Measurements from ENCODE around the gene NOS3. TPM values are rescaled to one million over a fixed set of nuclear protein-coding genes. Genes with fewer than 3 reads are reported as not detected.

NOS3 gene
- total and polyA plus RNA-seq, 9 of the 15 experiments (the other 6 are each of a cell fraction or from before 2014, with no cell fraction given) = 1.1 to 121 (median 23.6) TPM

DNA sequence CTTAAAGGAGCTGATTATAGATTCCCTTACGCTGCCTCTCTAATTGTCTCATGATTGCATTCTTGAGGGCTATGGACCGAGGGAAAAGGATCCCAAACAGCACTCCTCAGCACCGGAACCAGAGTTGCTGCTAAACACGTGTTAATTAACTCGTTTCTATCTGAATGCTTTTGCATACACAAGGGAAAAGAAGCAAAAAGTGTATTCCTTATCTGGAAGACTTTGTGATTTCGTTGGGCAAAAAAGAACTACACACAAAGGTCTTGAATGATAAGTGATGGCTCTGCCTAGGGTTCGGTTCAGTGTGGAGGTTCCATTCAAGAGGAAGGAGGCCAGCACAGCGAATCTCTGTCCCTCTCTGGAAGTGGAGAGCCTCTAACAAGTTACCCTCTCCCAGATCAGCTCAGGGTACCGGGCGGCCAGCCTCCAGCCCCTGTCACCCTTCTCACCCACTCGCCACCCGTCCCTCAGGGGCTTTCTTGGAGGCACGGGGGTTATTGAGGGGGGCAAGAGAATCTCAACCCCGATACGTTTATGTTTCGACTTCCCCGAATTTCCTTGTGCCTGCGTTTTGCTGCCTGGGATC is 68.1 kb downstream of the NOS3 start:
- peak overlapping the region; percentile 91 for H2AFZ ChIP-seq (ENCODE audit: low read depth, low read length)
- H3K27me3 ChIP-seq (ENCODE audit: control insufficient read depth in 2 of 2, insufficient read depth in 2 of 2, low read length in 2 of 2) = no peaks in the 10 kb centered on the region
- peak overlapping the region; percentile 94 for H3K4me2 ChIP-seq (ENCODE audit: insufficient read depth, low read length)
- DNase-seq (ENCODE audit: extremely low read depth in 1 of 4, low spot score in 3 of 4) = peak in 1 of 4 experiments; percentile 62
- peaks cover 10% of the 10 kb centered on the region for H4K20me1 ChIP-seq (replicated peaks; ENCODE audit: control insufficient read depth, insufficient read depth, low read length)
- H3K79me2 ChIP-seq (ENCODE audit: control insufficient read depth, insufficient read depth, low read length) = peaks cover 50% of the 10 kb centered on the region
- CTCF ChIA-PET (ENCODE audit: low intra/inter-chr PET ratio) = interaction anchor here (0.5 to 1.7 kb wide), 5 partner anchors 21 to 185 kb away, joined by 3 to 8 read pairs (median 3); partner anchors contain the start of genes ABCB8 and AGAP3
- BruUV-seq (replicated peaks) = no TSS peak
- POLR2A ChIA-PET = interaction anchor here (0.6 to 1.7 kb wide), 6 partner anchors 9 to 159 kb away, joined by 3 to 9 read pairs (median 5); partner anchors contain the start of genes ABCB8 and FASTK
- peak overlapping the region; percentile 90 for H3K27ac ChIP-seq (ENCODE audit: extremely low read depth, low read depth, low read length)
- no peaks in the 10 kb centered on the region for H3K9me1 ChIP-seq (ENCODE audit: control insufficient read depth, insufficient read depth, low read length)
- H3K9me3 ChIP-seq (replicated peaks; ENCODE audit: control insufficient read depth, insufficient read depth, low read depth, low read length) = no peaks in the 10 kb centered on the region
- WGBS (ENCODE audit: insufficient coverage, low coverage, missing lambda C conversion rate) = 2% methylated on average over 18 of the region's 18 CpGs
- no peak for ATAC-seq
- H3K36me3 ChIP-seq (ENCODE audit: control insufficient read depth, insufficient read depth, low read length) = peaks cover 15% of the 10 kb centered on the region; the same call in 2 of the 3 replicates
- H3K4me1 ChIP-seq (replicated peaks in 1 of 2; ENCODE audit: control insufficient read depth in 2 of 2, insufficient read depth in 2 of 2, low read length in 2 of 2) = peaks cover 57 to 75% of the 10 kb centered on the region in 2 experiments
- intact Hi-C loops (cut with micrococcal nuclease) (loop anchor here (1.0 kb wide), 3 partner anchors 20 to 51 kb away; partner anchors contain the start of gene ABCB8), in situ Hi-C loops (cut with MboI) (no loop called here)
- H3K9ac ChIP-seq (ENCODE audit: insufficient read depth in 1 of 2, low read depth in 2 of 2, low read length in 2 of 2) = peak overlapping the region; percentile 85 to 91
- peak overlapping the region; percentile 84 for H3K4me3 ChIP-seq
- FAIRE-seq = peak; percentile 72
- TF ChIP-seq SMARCB1 (IDR thresholded peaks at IDR 0.05; ENCODE audit: insufficient read length, low read depth) (no peak), MCM2 (IDR thresholded peaks at IDR 0.05; ENCODE audit: low read depth) (no peak), STAT5A (IDR thresholded peaks at IDR 0.05; ENCODE audit: borderline replicate concordance, low read length) (no peak), CBX5 (IDR thresholded peaks at IDR 0.05; ENCODE audit: borderline replicate concordance, low read depth) (no peak), RHOXF2B (CRISPR knock-in tag; conservative IDR thresholded peaks at IDR 0.05) (no peak)
- TF ChIP-seq, protein P1, sequence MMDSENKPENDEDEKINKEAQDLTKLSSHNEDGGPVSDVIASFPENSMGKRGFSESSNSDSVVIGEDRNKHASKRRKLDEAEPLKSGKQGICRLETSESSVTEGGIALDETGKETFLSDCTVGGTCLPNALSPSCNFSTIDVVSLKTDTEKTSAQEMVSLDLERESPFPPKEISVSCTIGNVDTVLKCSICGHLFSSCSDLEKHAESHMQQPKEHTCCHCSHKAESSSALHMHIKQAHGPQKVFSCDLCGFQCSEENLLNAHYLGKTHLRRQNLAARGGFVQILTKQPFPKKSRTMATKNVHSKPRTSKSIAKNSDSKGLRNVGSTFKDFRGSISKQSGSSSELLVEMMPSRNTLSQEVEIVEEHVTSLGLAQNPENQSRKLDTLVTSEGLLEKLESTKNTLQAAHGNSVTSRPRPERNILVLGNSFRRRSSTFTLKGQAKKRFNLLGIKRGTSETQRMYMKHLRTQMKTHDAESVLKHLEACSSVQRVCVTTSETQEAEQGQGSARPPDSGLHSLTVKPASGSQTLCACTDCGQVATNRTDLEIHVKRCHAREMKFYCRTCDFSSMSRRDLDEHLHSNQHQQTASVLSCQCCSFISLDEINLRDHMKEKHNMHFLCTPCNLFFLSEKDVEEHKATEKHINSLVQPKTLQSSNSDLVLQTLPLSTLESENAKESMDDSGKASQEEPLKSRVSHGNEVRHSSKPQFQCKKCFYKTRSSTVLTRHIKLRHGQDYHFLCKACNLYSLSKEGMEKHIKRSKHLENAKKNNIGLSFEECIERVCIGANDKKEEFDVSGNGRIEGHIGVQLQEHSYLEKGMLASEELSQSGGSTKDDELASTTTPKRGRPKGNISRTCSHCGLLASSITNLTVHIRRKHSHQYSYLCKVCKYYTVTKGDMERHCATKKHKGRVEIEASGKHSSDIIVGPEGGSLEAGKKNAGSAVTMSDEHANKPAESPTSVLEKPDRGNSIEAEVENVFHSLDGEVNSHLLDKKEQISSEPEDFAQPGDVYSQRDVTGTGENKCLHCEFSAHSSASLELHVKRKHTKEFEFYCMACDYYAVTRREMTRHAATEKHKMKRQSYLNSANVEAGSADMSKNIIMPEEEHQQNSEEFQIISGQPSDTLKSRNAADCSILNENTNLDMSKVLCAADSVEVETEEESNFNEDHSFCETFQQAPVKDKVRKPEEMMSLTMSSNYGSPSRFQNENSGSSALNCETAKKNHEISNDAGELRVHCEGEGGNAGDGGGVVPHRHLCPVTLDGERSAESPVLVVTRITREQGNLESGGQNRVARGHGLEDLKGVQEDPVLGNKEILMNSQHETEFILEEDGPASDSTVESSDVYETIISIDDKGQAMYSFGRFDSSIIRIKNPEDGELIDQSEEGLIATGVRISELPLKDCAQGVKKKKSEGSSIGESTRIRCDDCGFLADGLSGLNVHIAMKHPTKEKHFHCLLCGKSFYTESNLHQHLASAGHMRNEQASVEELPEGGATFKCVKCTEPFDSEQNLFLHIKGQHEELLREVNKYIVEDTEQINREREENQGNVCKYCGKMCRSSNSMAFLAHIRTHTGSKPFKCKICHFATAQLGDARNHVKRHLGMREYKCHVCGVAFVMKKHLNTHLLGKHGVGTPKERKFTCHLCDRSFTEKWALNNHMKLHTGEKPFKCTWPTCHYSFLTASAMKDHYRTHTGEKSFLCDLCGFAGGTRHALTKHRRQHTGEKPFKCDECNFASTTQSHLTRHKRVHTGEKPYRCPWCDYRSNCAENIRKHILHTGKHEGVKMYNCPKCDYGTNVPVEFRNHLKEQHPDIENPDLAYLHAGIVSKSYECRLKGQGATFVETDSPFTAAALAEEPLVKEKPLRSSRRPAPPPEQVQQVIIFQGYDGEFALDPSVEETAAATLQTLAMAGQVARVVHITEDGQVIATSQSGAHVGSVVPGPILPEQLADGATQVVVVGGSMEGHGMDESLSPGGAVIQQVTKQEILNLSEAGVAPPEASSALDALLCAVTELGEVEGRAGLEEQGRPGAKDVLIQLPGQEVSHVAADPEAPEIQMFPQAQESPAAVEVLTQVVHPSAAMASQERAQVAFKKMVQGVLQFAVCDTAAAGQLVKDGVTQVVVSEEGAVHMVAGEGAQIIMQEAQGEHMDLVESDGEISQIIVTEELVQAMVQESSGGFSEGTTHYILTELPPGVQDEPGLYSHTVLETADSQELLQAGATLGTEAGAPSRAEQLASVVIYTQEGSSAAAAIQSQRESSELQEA (IDR thresholded peaks at IDR 0.05; ENCODE audit: low read depth) = no peak
- TF ChIP-seq, protein P2, sequence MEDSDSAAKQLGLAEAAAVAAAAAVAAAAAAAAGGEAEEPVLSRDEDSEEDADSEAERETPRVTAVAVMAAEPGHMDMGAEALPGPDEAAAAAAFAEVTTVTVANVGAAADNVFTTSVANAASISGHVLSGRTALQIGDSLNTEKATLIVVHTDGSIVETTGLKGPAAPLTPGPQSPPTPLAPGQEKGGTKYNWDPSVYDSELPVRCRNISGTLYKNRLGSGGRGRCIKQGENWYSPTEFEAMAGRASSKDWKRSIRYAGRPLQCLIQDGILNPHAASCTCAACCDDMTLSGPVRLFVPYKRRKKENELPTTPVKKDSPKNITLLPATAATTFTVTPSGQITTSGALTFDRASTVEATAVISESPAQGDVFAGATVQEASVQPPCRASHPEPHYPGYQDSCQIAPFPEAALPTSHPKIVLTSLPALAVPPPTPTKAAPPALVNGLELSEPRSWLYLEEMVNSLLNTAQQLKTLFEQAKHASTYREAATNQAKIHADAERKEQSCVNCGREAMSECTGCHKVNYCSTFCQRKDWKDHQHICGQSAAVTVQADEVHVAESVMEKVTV (CRISPR knock-in tag; IDR thresholded peaks at IDR 0.05) = no peak
- TF ChIP-seq, protein P3, sequence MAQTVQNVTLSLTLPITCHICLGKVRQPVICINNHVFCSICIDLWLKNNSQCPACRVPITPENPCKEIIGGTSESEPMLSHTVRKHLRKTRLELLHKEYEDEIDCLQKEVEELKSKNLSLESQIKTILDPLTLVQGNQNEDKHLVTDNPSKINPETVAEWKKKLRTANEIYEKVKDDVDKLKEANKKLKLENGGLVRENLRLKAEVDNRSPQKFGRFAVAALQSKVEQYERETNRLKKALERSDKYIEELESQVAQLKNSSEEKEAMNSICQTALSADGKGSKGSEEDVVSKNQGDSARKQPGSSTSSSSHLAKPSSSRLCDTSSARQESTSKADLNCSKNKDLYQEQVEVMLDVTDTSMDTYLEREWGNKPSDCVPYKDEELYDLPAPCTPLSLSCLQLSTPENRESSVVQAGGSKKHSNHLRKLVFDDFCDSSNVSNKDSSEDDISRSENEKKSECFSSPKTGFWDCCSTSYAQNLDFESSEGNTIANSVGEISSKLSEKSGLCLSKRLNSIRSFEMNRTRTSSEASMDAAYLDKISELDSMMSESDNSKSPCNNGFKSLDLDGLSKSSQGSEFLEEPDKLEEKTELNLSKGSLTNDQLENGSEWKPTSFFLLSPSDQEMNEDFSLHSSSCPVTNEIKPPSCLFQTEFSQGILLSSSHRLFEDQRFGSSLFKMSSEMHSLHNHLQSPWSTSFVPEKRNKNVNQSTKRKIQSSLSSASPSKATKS (CRISPR knock-in tag; IDR thresholded peaks at IDR 0.05) = no peak

Measured in K562 (cell line).